Astrocyte of the spinal cord (primary cell): ENCODE data around the gene TUBA4B.
A peak's percentile ranks its signal among the peaks of the same experiment; 100 is the strongest.

Source experiments
- DNase-seq: peaks from one replicate; pipeline ENCODE4 v3.0.0; 2011; ENCODE audit warnings: low read depth, low spot score
- H3K4me3 ChIP-seq: 2 replicates; pipeline ENCODE4 v1.5.1; 2011; ENCODE audit warnings: low read depth, mild to moderate bottlenecking, low read length, moderate library complexity
- in situ Hi-C: cut with HindIII; loops from 2 replicates; pipeline ENCODE4 v1.10.0; 2017; ENCODE audit warnings: low sequenced_read_pairs
- TF ChIP-seq, protein P1 (sequence below): IDR thresholded peaks from 2 replicates; pipeline ENCODE4 v1.5.1; 2012; ENCODE audit warnings: low read depth, mild to moderate bottlenecking, low read length, inconsistent platforms

The TUBA4B gene

DNA sequence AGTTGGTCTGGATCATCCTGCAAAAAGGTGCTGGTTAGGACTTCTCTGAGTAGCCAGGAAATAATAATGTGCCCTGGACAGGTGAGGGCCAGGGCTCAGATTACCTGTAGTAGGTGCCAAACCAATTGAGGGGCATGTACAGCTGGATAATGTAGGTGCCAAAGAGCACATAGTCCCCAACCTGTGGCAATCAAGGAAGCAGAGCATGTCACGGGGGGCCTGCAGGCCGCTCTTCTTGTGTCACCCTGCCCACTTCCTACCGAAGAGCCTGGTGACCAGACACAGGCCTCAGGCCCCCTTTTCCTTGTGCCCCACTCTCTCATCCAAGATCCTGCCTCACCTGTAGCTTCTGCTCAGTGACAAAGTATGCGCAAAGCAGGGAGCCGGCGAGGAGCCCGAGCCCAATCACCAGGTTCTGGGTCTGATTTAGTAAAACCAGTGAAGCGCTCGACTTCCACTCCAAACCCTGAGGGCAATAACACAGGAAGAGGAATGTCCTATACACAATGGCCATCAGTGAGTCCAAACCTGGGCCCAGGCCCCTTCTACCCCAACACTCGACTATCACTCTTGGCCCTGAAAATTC is 39.5 kb upstream of the TUBA4B start:
- no peak for DNase-seq
- in situ Hi-C loops: no loop called here
- no peak overlapping the region for H3K4me3 ChIP-seq
- TF ChIP-seq, protein P1, sequence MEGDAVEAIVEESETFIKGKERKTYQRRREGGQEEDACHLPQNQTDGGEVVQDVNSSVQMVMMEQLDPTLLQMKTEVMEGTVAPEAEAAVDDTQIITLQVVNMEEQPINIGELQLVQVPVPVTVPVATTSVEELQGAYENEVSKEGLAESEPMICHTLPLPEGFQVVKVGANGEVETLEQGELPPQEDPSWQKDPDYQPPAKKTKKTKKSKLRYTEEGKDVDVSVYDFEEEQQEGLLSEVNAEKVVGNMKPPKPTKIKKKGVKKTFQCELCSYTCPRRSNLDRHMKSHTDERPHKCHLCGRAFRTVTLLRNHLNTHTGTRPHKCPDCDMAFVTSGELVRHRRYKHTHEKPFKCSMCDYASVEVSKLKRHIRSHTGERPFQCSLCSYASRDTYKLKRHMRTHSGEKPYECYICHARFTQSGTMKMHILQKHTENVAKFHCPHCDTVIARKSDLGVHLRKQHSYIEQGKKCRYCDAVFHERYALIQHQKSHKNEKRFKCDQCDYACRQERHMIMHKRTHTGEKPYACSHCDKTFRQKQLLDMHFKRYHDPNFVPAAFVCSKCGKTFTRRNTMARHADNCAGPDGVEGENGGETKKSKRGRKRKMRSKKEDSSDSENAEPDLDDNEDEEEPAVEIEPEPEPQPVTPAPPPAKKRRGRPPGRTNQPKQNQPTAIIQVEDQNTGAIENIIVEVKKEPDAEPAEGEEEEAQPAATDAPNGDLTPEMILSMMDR: no peak

DNA sequence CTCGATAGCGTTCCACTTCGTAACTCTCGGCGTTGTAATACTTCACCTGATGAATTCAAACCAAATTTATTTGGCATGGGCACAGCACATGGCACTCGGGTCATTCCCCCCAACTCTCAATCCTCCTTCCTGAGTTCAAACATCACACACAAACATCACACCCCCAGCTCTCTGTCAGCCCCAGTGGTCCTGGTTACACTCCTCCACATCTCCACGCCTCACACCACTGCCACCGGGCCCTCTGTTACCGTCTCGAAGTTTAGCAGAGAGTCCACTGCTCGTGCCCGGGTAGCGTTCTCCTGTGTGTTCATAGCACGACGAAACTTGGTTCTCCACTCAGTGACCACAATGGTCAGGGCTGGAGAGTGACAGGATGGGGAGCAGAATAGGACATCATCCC is 38.9 kb upstream of the TUBA4B start:
- TF ChIP-seq, protein P1: no peak
- no peak overlapping the region for H3K4me3 ChIP-seq
- DNase-seq: no peak
- in situ Hi-C loops: no loop called here

DNA sequence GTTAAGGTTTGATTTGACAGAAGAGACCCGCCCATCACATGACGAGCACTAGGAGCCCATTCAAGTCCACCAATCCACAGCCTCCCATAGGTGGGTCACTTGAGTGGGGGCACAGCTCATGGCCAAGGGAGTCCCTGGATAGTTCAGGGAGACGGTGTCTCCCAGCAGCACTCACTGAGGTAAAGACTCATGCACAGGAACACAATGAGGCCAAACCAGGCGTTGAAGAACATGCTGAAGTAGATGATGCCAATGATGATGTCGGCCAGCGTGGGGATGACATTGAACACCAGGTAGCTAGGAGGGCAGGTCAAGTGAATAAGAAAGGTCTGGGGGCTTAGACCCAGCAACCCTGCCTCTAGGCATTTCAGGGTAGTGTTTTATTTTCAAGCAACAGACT is 38.3 kb upstream of the TUBA4B start:
- H3K4me3 ChIP-seq: no peak overlapping the region
- TF ChIP-seq, protein P1: no peak
- DNase-seq: no peak
- in situ Hi-C loops: no loop called here

DNA sequence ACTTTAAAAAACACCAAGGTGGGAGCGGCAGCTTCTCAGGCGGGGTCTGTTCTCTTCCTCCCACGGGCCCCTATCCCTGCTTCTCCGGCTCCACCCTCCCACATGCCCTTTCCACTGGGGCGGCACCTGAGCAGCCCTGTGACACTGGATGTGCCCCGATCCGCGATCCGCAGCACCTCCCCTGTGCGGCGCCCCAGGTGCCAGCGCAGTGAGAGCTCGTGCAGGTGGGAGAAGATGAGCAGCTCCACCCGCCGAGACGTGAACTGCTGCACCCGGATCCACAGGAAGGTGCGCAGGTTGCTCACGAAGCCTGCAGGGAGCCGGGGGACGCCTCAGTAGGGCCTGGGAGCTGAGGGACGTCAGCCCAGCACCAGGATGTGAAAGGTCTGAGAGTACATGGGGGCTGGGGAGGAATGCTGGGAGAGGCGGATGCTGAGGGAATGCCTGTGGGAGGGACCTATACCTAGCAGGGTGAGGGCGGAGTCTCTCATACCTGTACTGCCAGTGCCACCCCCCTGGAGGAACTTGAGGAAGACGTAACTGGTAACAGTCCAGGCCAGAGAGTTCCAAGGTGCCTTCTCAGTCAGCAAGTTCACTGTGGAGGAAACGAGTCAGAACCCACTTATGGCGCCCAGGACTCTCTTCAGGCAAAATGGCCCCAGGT is 37.0 kb upstream of the TUBA4B start:
- TF ChIP-seq, protein P1: no peak
- no peak for DNase-seq
- in situ Hi-C loops: no loop called here
- no peak overlapping the region for H3K4me3 ChIP-seq

DNA sequence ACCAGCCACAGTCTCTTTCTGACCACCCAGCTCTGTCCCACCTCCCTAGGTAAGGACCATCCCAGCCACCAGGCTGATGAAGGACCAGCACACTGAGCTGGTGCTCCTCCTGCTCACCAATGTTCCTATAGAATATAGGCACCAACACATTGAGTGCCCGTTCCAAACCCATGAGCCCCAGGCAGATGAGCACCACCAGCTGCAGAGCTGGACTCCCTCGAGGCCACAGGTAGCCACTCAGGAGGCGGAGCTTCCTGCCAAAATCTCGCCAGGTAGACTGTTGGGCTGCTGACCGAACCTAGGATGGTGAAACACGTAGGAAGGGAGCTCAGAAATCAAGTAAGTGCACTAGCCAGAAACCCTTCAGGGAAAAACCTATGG is 36.5 kb upstream of the TUBA4B start:
- no peak overlapping the region for H3K4me3 ChIP-seq
- no peak for DNase-seq
- TF ChIP-seq, protein P1: no peak
- in situ Hi-C loops: no loop called here

DNA sequence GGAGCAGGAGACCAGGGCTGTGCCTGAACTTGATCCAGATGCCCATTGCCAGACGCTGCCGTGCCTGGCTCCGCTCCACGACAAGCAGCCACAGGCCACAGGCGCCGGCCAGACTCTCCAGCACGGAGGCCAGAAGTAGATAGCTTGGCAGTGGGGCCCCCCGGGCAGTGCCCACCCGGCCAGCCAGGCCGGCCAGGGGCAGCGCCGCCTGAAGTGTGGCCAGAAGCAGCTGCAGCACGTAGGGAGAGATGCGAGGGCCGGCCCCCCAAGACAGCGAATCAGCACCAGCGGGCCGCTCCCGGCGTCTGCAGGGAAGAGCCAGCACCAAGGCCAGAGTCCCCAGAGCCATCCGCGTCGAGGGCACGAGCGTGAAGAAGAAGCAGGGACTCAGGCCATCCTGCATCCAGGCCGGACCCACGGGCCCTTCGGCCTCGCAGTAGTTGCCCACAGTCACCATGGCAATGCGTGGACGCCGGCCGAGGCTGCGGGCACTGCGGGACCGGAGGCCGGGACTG is 34.8 kb upstream of the TUBA4B start:
- peak overlapping the region; percentile 48 for H3K4me3 ChIP-seq
- peak; percentile 80 for DNase-seq
- in situ Hi-C loops: no loop called here
- TF ChIP-seq, protein P1: no peak
